Osteoblast (primary cell): ENCODE results near the gene UGT1A9. TPM values are rescaled to one million over a fixed set of nuclear protein-coding genes. Genes with fewer than 3 reads are reported as not detected.

Experiments
- DNase-seq: peaks from one replicate; pipeline ENCODE4 v3.0.0; 2011; ENCODE audit warnings: low spot score, mixed read lengths; ENCODE audit not compliant: insufficient read length; ENCODE audit errors: missing footprints
- H2AFZ ChIP-seq: 2 replicates; pipeline ENCODE4 v1.6.0; 2011; ENCODE audit warnings: mild to moderate bottlenecking, low read length
- H3K27ac ChIP-seq: 2 replicates; pipeline ENCODE4 v1.5.1; 2011; ENCODE audit warnings: mild to moderate bottlenecking, low read depth, low read length, moderate library complexity
- H3K27me3 ChIP-seq: 2 replicates; pipeline ENCODE4 v1.6.0; 2012; ENCODE audit warnings: mild to moderate bottlenecking, control low read depth, inconsistent platforms, low read length, moderate library complexity; ENCODE audit not compliant: insufficient read depth
- H3K36me3 ChIP-seq: 2 replicates; pipeline ENCODE4 v1.5.1; 2011; ENCODE audit warnings: mild to moderate bottlenecking, low read length, control low read depth, moderate library complexity; ENCODE audit not compliant: insufficient read depth
- H3K4me1 ChIP-seq: 2 replicates; pipeline ENCODE4 v1.5.1; 2011; ENCODE audit warnings: mild to moderate bottlenecking, low read length, control low read depth, moderate library complexity; ENCODE audit not compliant: insufficient read depth
- H3K4me2 ChIP-seq: 2 replicates; pipeline ENCODE4 v1.6.0; 2011; ENCODE audit warnings: mild to moderate bottlenecking, low read length; ENCODE audit not compliant: insufficient read depth
- H3K4me3 ChIP-seq: fragments of 200-600 bp; sonication (generic); 3 replicates; pipeline ENCODE4 v1.5.1; 2012; ENCODE audit warnings: mild to moderate bottlenecking, low read length, inconsistent platforms; ENCODE audit not compliant: insufficient read depth
- H3K79me2 ChIP-seq: 2 replicates; pipeline ENCODE4 v1.6.0; 2012; ENCODE audit warnings: mild to moderate bottlenecking, low read length, control low read depth, inconsistent platforms; ENCODE audit not compliant: insufficient read depth
- H3K9me3 ChIP-seq: 2 replicates; pipeline ENCODE4 v1.5.1; 2011; ENCODE audit warnings: low read depth, low read length, control low read depth
- H4K20me1 ChIP-seq: 2 replicates; pipeline ENCODE4 v1.6.0; 2012; ENCODE audit warnings: mild to moderate bottlenecking, low read length, control low read depth; ENCODE audit not compliant: insufficient read depth
- CTCF ChIP-seq: IDR thresholded peaks from 2 replicates; pipeline ENCODE4 v1.5.1; 2011; ENCODE audit warnings: mild to moderate bottlenecking, low read depth, low read length, moderate library complexity; ENCODE audit errors: extremely low read depth
- total RNA-seq: library from RNA; depleted of rRNA; stranded (reverse); fragments of >200 nt; gene quantifications from 2 replicates; pipeline ENCODE4 v1.2.3, GENCODE V29; 2012

The UGT1A9 gene
- total RNA-seq, 1 donor: not detected

- no peak for TF ChIP-seq CTCF
- no peaks in the 10 kb centered on the region for H3K9me3 ChIP-seq
- H3K4me2 ChIP-seq: no peak overlapping the region
- H3K4me3 ChIP-seq: no peak overlapping the region
- H4K20me1 ChIP-seq: no peaks in the 10 kb centered on the region
- peak; percentile 18 for DNase-seq
- H3K27ac ChIP-seq: no peak overlapping the region
- no peaks in the 10 kb centered on the region for H3K4me1 ChIP-seq
- H3K79me2 ChIP-seq: no peaks in the 10 kb centered on the region
- H2AFZ ChIP-seq: no peak overlapping the region
- peaks cover 24% of the 10 kb centered on the region for H3K27me3 ChIP-seq
- no peaks in the 10 kb centered on the region for H3K36me3 ChIP-seq
These were observed 141.7 kb downstream of the UGT1A9 start for GRCh38 chr2:233813236-233814055.

GRCh38 chr2:233814056-233814835, 142.5 kb downstream of the UGT1A9 start:
- peak; percentile 75 for DNase-seq
- Histone ChIP-seq H3K9me3 (no peaks in the 10 kb centered on the region), H3K4me2 (no peak overlapping the region), H3K27ac (no peak overlapping the region), H4K20me1 (no peaks in the 10 kb centered on the region), H3K4me1 (no peaks in the 10 kb centered on the region), H3K79me2 (no peaks in the 10 kb centered on the region), H3K4me3 (no peak overlapping the region), H3K36me3 (no peaks in the 10 kb centered on the region), H3K27me3 (peaks cover 16% of the 10 kb centered on the region), H2AFZ (no peak overlapping the region)
- TF ChIP-seq CTCF: no peak

GRCh38 chr2:233815861-233816260, 144.2 kb downstream of the UGT1A9 start:
- no peaks in the 10 kb centered on the region for H3K4me1 ChIP-seq
- no peak overlapping the region for H3K4me3 ChIP-seq
- no peak for DNase-seq
- TF ChIP-seq CTCF: no peak
- peaks cover 9% of the 10 kb centered on the region for H3K27me3 ChIP-seq
- no peak overlapping the region for H3K27ac ChIP-seq
- no peak overlapping the region for H2AFZ ChIP-seq
- H3K9me3 ChIP-seq: no peaks in the 10 kb centered on the region
- H3K36me3 ChIP-seq: no peaks in the 10 kb centered on the region
- no peaks in the 10 kb centered on the region for H4K20me1 ChIP-seq
- no peaks in the 10 kb centered on the region for H3K79me2 ChIP-seq
- H3K4me2 ChIP-seq: no peak overlapping the region

GRCh38 chr2:233816334-233816733, 144.6 kb downstream of the UGT1A9 start:
- no peak overlapping the region for H3K4me2 ChIP-seq
- no peaks in the 10 kb centered on the region for H4K20me1 ChIP-seq
- no peak overlapping the region for H2AFZ ChIP-seq
- no peaks in the 10 kb centered on the region for H3K36me3 ChIP-seq
- no peak overlapping the region for H3K27ac ChIP-seq
- H3K4me1 ChIP-seq: no peaks in the 10 kb centered on the region
- H3K4me3 ChIP-seq: no peak overlapping the region
- no peak for TF ChIP-seq CTCF
- DNase-seq: peak; percentile 26
- peaks cover 10% of the 10 kb centered on the region for H3K27me3 ChIP-seq
- no peaks in the 10 kb centered on the region for H3K9me3 ChIP-seq
- no peaks in the 10 kb centered on the region for H3K79me2 ChIP-seq
